Right renal pelvis (tissue), 4 donors: Measurements from ENCODE around the gene TXNL4A. TPM values are rescaled to one million over a fixed set of nuclear protein-coding genes. Genes with fewer than 3 reads are reported as not detected.

ENCODE experiments used
- DNase-seq, 4 donors: peaks; one replicate each; pipeline ENCODE4 v3.0.0-alpha.2; 2013; ENCODE audit warnings: low read depth in 4 of 4, low spot score in 3 of 4, missing footprints in 1 of 4
- polyA plus RNA-seq, 4 donors: library from polyadenylated mRNA; unstranded; fragments of 120-200 nt; gene quantifications; one replicate each; pipeline ENCODE4 v1.2.1, GENCODE V29; 2013; ENCODE audit not compliant: insufficient read length in 4 of 4

TXNL4A gene
- polyA plus RNA-seq, 4 donors = 88.9 to 98.2 (median 94.2) TPM

- DNase-seq = no peak
Measured at GRCh38 chr18:79937103-79937860, 51.1 kb downstream of the TXNL4A start.

GRCh38 chr18:79936641-79937040 is 51.7 kb downstream of the TXNL4A start:
- no peak for DNase-seq

GRCh38 chr18:79935925-79936324 is 52.4 kb downstream of the TXNL4A start:
- no peak for DNase-seq

DNA sequence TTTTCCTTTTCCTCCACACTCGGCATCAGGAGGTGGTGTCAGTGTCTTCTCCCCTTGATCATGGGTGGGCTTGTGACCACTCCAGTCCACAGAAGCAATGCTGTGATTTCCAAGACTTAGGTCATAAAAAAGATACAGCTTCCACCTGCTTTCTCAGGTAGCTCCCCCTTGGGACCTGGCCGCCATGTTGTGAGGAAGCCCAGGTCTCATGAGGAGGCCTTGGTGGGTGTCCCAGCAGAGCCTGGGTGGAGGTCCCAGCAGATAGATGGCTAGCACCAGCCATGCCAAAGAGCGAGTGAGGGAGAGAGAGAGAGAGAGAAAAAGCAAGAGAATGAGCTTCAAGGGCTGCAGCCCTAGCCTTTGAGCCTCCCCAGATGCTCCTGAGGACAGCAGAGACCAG is 52.9 kb downstream of the TXNL4A start:
- no peak for DNase-seq

DNA sequence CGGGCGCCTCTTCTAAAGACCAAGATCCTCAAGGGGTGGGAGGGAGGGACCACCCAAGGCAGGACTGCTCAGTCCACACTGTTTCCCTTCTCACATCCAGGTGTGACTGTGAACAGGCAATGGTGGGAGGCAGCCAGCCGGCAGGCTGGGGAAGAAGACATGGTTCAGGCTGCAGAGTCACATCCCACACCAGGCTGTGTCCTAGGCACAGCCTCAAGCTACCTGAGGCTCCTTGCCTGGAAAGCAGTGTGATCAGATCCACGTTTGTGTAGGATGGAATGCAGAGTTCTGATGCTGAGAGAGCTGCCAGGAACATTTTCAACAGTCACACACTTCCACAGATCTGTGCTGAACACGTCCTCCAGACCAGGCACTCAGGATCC is 53.3 kb downstream of the TXNL4A start:
- no peak for DNase-seq

GRCh38 chr18:79934311-79935097 is 53.9 kb downstream of the TXNL4A start:
- no peak for DNase-seq

- no peak for DNase-seq
Measured at GRCh38 chr18:79933765-79934164, 54.6 kb downstream of the TXNL4A start.

DNA sequence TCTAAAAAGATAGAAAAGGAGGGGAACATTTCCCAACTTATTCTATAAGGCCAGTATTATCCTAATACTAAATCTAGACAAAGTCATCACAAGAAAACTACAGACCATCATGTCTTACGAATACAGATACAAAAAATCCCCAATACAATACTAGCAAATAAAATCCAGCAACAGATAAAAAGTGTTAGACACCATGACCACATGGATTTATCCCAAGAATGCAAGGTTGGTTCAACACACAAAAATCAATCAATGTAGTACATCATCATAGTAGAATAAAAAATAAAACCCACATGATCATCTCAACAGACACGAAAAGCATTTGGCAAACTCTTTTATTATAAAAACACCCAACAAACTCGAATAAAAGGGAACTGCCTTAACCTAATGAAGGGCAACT is 55.5 kb downstream of the TXNL4A start:
- no peak for DNase-seq

GRCh38 chr18:79931475-79931874 is 56.9 kb downstream of the TXNL4A start:
- DNase-seq = no peak

GRCh38 chr18:79930020-79930642 is 58.2 kb downstream of the TXNL4A start:
- DNase-seq = no peak

GRCh38 chr18:79928563-79928960 is 59.8 kb downstream of the TXNL4A start:
- DNase-seq = no peak

- DNase-seq = no peak
Measured at GRCh38 chr18:79927607-79928562, 60.5 kb downstream of the TXNL4A start.

DNA sequence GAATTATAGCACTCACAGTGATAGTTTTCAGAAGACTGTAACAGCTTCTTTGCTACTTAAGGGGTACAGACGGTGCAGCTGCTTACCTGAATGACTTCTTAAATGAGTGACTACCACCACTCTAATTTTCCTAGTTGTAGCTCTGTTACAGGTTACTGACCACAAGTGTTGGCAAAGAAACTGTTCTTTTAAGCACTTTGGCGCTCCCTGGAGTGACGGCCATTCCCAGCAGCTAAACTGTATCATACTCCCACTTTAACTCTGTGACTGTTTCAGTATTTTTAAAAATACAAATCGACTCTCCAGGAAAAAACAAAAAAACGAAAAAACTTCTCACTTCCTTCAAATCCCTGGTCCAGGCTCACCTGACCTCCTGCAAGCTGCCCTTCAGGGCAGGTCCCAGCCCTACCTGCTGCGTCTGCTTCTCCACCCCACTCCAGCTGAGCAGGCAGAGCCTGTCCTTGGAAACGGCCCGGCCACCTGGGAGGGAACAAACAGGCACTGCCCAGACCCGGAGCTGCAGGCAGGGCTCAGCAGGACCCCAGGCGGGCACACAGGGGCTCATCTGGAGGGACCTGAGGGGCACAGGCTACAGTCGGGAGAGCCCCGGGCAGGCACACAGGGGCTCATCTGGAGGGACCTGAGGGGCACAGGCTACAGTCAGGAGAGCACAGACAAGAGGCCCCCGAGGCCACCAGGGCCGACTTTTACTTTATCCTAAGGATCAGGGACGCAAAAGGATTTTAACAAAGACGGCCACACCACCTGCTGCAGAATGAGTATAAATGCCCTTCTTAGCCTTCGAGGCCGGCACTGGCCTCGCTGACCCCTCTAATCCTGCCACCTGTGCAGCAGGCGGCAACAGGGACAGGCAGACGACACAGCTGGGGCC is 61.4 kb downstream of the TXNL4A start:
- no peak for DNase-seq

- no peak for DNase-seq
Measured at GRCh38 chr18:79926306-79926705, 62.1 kb downstream of the TXNL4A start.

- no peak for DNase-seq
Measured at GRCh38 chr18:79924814-79925731, 63.3 kb downstream of the TXNL4A start.

- DNase-seq = no peak
Measured at GRCh38 chr18:79923896-79924585, 64.3 kb downstream of the TXNL4A start.

- DNase-seq = no peak
Measured at GRCh38 chr18:79922971-79923411, 65.4 kb downstream of the TXNL4A start.
